HuH-7 (cell line): ENCODE results near the gene IL34.
"Not testable (repeated sequence)": the region's sequence is repeated elsewhere in the genome, so short reads cannot be mapped to it uniquely, and the experiment has no call there.

Source experiments
- DNase-seq: peaks from one replicate; pipeline ENCODE4 v3.0.0; 2011; ENCODE audit warnings: low spot score

The IL34 gene

DNA sequence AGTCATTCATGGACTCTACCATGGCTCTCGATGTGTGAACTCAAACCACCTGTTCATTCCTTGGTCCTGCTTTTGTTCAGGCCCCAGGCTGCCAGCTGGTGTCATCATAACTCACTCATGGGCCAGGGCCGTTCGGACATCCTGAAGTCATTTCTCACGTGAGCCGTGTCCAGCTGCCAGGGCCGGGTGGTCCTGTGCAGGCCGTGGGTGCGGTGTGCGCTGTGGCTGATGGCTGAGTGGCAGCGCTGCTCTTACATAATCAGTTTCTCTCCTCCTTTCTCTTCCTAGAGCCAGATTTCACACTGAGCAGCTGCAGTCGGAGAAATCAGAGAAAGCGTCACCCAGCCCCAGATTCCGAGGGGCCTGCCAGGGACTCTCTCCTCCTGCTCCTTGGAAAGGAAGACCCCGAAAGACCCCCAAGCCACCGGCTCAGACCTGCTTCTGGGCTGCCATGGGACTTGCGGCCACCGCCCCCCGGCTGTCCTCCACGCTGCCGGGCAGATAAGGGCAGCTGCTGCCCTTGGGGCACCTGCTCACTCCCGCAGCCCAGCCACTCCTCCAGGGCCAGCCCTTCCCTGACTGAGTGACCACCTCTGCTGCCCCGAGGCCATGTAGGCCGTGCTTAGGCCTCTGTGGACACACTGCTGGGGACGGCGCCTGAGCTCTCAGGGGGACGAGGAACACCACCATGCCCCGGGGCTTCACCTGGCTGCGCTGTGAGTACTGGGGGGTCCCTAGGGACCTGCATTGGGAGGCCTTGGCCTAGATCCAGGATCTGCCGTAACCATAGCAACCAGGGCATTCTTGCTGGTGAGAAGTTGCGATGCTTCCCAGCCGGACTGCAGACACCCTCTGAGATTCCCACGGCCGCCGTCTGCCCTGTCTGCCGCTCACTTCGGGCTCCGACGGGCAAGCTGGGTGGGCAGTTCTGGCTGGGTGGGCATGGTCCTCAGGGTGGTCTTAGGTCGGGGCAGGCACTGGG is at the start of gene IL34:
Gene IL34, plus strand, starts transcription at position 300 of the 982 bp plus-strand sequence. Its CDS starts 389 bp downstream, at position 689.
- no peak for DNase-seq

DNA sequence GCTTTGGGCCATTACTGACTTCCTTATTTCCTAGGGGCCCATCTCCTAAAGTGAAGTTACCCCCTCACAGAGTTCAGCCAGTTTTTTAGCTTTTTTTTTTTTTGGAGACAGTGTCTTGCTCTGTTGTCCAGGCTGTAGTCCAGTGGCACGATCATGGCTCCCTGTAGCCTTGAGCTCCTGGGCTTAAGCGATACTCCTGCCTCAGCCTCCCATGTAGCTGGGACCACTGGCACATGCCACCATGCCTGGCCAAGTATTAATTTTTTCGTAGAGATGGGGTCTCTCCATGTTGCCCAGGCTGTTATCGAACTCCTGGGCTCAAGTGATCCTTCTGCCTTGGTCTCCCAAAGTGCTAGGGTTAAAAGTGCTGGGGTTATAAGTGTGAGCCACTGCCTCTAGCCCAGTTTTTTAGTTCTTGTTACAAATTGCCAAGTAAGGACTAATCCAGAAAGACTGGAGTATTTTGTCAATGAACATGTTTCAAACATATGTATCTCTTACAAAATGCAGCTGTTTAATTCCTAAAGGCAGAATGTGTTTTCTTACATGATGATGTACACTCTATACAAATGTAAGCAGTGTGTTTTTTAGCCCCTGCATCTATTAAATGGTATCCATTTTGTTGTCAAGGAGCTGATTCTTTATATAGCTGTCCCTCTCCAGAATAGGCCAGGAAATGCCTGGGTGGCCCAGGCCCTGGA is 49.1 kb upstream of the IL34 start:
- no peak for DNase-seq

DNA sequence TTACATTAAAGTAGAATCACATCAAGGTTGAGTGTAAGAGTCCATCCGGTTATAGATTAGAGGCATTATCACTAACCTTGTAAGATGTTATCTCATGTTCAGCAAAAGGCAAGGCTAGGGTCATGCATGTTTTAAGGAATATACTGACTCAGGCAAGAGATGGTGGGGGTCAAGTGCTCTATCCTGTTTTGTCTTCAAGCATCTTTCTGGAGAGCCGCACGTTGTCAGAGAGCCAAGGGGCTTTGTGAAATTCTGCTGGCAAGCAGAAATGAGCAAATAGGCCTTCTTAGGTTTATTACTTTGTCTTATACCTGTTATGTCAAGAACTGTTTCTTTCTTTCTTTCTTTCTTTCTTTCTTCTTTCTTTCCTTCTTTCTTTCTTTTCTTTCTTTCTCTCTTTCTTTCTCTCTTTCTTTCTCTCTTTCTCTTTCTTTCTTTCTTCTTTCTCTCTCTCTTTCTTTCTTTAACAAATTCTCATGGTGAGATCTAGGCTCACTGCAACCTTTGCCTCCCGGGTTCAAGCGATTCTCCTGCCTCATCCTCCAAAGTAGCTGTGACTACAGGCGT is 47.3 kb upstream of the IL34 start:
- no peak for DNase-seq

DNA sequence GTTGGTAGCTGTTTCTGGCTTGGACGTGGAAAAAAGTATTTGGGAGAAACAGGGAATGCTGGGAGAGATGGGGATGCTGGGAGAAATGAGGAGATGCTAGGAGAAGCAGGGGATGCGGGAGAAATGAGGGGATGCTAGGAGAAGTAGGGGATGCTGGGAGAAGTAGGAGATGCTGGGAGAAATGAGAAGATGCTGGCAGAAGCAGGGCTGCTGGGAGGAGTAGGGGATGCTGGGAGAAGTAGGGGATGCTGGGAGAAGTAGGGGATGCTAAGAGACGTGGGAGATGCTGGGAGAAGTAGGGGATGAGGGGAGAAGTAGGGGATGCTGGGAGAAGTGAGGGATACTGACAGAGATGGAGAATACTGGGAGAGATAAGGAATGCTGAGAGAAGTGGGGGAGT is 45.6 kb upstream of the IL34 start:
- DNase-seq: no peak

DNA sequence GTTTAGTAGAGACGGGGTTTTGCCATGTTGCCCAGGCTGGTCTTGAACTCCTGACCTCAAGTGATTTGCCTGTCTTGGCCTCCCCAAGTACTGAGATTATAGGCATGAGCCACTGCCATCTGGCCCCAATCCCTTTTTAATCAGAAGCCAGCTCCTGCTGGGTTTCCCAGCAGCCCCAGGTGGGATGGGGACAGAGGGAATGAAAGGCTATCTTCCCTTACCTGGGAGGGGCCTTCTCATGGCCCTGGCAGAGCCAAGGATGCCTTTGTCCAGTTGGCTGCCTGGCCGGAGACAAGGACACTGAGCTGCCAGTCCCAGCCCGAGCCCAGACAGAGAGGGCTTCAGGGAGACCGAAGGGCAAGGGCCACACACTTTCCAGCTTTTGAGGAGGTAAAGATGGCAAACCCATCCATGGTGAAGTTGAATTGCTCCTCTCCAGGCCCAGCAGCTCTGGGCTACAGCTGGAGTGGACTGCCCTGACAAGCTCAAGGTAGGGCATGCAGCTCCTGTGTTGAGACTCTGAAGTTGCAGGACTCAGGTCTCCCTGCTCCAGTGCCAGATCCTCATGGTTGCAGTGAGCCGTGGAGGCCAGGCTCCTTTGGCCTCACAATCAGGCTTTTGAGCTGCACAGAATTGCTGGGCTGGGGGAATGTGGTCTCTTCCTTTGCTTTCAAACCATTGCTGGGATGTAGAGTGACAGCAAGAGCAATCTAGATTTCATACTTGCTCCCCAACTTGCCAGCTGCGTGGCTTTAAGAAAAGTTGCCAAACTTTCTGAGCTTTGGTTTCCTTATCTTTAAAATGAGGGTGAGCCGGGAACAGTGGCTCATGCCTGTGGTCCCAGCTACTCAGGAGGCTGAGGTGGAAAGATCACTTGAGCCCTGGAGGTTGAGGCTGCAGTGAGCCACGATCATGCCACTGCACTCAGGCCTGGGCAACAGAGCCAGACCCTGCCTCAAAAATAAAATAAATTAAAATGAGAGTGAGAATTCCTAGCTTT is 44.5 kb upstream of the IL34 start:
- no peak for DNase-seq

DNA sequence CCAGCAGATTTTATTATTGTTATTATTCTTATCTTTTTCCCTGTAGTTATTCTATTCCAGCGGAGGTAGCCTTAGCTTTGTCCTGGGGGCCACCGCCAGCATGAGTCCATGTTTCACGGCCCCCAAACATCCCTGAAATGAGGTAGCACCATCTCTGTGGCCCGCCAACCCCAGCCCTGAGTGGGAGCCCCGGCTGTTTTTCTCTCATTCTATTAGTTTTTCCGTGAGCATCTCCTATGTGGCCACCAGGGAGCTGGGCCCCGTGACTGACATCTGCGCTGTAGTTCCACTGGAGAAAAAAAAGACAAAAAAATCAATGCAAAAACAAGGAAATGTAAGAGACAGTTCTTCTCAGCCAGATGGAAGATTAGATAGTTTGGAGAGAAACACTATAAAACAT is 43.5 kb upstream of the IL34 start:
- DNase-seq: no peak

DNA sequence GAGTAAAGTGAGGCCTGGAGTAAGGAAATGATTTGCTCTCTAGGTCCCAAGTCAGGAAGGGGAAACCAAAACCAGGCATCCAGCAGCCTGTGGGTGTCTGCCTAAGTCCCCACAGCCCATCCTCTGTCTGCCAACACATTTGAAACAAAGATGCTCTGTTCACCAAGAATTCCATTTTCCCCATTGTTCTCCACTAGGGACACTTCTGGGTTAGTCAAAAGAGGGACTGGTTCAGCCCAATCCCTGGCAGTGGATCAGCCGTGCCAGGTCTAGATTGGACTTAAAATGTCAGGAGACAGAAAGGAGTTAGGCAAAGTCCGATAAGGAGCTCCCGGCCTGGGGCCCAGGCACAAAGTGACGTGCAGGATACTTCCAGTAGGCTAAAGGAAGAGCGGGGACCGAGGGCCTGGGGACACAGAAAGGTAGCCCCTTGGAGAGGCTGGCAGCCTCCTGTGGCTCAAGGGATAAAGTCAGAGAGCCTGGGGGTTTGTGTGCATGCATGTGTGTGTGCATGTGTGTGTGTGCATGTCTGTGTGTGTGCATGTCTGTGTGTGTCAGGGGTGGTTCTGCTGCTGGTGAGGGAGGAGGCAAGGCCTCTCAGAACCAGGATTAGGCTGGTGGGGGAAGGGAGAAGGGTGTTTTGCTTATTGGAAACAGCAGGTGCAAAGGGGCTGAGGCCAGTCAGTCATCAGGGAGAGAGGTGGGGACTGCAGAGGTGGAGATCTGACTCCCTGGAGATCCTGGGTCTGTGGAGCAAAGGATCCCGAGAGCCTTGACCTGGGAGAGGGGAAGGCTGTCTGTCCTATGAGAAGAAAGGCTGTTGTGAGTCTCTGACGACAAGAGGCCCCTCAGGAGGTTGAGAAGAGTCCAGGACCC is 41.7 kb upstream of the IL34 start:
- DNase-seq: no peak

DNA sequence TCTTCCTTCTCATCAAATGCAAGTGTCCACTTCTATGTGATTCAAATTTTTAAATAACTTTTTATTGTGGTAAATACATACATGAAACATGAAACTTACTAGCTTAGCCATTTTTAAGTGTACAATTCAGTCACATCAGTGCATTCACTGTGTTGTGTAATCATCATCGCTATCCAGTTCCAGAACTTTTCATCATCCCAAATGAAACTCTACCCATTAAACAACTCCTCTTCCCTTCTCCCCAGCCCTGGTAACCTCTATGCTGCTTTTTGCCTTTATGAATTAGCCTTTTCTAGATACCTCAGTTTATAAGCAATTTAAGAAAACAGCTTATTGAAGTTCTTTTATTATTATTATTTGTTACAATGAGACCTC is 41.1 kb upstream of the IL34 start:
- DNase-seq: no peak

DNA sequence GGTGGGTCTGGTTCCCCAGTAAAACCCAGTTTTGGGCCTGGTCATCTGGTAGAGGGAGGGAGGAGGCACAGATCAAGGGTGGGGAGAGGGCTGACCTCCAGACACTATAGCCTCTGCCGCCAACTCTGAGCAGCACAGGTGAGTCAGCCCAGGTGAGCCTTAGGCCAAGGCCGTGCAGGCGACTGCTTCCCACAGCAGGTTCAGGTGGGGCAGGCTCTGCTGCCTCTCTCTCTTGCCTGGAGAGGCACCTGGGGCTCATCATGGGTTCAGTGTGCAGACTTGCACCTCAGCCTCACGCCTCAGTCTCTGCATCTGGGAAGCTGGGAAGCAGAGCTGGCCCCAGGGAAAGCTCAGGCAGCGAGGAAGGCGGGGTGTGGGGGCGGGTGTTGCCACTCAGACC is 37.8 kb upstream of the IL34 start:
- DNase-seq: no peak

DNA sequence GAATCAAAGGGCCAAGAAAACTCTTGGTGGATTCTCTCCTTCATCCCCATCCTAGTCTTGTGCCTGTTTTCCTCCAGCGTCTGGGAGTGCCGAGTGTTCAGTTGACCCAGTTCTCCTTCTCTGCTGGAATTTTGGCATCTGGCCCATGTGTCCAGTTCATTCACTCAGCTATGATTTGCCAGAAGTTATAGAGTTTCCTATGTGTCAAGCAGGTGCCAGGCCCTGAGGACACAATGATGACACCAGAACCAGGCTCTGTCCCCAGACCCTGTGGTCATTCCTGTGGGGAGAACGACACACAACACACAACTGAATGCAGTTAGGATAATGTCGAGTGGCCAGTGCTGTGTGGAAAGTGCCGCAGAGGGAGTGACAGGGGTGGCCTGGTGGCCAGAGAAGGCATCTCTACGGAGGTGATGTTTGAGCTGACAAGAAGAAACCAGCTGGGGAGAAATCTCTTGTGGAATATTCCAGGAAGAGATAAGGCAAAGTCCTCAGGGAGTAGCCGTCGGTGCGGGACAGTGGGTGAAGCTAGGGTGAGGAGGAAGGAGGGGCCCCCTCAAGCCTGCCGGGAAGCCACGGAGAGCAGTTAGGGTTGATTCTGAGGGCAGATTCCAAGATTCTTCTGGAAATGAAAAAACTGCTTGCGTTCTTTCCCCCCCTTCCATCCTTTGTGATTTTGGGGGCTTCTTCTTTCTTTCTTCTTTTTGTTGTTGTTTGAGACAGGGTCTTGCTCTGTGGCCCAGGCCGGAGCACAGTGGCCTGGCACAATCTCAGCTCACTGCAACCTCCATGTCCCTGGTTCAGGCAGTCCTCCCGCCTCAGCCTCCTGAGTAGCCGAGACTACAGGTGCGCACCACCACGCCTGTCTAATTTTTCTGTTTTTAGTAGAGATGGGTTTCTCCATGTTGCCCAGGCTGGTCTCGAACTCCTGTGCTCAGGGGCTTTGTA is 35.8 kb upstream of the IL34 start:
- DNase-seq: no peak

DNA sequence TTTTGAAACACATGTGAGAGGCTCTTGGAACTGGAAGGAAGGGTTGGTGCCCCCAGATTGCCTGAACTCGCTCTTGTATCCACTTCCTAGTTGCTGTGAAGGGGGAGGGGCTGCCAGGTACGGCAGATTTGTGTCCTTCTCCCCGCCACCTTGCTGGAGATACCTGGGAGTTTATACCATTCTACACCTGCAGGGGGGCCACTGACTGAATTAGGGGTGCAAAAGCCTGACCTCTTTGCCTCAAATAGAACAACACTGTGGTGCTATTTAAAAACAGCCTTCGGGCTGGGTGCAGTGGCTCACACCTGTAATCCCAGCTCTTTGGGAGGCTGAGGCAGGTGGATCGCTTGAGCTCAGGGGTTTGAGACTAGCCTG is 35.1 kb upstream of the IL34 start:
- DNase-seq: no peak

DNA sequence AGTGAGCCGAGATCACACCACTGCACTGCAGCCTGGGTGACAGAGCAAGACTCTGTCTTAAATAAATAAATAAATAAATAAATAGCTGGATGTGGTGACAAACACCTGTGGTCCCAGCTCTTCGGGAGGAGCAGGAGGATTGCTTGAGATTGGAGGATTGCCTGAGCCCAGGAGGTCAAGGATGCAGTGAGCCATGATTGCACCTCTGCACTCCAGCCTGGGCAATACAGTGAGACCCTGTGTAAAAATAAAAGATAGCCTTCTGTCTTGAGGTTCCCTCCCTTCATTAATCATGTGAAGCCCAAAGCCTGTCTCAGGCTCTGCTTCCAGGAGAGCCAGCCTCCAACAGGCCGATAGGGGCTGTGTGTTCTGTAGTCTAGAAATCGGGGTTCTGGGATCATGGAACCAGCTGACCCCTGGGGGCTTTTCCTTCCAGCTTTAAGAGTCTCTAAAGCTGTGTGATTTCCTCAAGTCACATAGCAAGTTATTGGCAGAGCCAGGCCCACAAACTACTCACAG is 34.5 kb upstream of the IL34 start:
- DNase-seq: no peak

DNA sequence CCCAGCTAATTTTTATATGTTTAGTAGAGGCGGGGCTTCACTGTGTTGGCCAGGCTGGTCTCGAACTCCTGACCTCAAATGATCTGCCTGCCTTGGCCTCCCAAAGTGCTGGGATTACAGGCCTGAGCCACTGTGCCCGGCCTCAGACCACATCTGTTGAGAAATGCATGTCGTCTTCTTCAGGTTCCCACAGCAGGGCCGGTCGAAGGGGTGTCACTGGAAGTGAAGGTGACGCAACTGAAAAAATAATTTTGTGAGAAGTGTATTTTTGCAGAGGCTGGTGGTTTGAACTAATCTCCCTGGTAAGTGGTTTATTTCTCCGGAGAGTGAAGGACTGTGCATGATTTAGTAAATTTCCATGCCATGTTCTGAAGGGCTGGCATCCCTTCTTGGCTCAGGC is 33.4 kb upstream of the IL34 start:
- DNase-seq: no peak

DNA sequence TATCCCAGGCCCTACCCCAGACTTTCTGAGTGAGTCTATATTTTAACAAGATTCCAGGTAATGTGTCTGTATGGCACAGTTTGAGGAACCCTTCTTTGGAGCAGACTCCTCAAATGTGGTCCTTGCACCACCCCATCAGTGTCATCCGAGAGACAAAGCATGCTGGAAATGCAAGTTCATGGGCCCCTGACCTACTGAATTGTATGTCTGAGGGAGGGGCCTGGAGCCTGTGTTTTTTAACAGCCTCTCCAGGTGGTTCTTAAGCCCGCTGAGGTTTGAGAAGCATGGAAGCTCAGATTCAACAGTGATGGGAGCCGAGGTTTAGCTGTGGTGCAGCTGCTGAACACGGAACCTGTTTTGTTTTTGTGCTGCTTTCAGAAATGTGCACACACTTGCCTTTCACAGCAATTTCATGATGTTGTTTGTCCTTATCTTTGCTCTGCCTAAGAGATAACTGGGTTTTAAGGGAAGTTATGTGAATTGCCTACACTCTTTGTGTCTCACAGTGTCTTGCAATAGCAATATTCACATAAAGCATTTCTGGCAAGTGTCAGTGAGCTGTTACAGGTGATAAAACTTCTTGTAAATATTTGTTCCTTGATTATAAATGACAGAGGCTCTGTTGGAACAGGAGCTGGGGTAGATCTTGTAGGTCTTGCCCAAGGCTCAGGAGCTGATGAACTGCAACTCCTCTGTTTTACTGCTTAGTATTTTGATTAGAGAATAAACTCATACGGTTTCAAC is 32.0 kb upstream of the IL34 start:
- no peak for DNase-seq

DNA sequence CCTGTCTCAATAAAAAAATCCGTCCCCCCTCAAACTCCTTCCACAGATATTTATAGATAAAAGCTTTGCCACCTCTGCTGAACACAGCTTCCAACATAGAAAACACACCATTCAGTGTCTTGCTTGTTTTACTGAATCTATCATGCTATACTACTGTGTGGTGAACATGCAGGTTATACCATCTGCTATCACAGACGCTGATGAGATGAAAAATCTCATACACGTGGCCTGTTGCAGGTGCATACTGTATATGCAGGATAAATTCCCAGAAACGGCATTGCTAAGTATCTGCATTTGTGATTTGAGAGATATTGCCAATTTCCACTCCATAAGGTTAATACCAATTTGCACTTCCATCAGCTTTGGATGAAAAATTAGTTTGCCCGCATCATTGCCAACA is 30.4 kb upstream of the IL34 start:
- no peak for DNase-seq

DNA sequence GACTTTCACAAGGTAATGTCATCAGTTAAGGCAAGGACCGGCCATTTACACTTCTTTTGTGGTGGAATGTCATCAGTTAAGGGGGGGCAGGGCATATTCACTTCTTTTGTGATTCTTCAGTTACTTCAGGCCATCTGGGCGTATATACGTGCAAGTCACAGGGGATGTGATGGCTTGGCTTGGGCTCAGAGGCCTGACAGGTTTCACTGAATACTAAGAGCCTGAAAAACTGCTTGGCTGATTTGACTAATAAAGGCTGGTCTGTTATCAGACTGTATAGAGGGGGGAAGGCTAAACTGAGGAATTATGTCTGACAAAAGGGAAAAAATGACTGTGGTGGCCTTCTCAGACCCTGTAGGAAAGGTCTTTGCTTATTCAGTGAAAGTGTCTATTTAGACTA is 24.5 kb upstream of the IL34 start:
- not testable (repeated sequence) for DNase-seq

DNA sequence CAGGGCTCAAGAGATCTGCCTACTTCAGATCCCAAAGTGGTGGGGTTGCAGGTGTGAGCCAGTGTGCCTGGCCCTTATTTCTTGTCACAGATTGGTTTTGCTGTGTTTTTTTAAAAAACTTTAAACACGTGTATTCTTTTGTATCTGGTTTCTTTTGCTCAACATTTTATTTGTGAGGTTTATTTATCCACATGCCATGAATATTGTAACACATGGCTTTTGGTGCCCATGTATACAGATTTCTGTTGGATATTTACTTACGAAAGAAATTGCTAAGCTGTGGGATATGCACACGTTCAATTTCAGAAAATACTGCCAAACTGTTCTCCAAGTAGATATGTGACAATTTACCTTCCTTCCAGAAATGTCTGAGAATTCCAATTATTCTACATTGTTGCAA is 18.7 kb upstream of the IL34 start:
- no peak for DNase-seq

DNA sequence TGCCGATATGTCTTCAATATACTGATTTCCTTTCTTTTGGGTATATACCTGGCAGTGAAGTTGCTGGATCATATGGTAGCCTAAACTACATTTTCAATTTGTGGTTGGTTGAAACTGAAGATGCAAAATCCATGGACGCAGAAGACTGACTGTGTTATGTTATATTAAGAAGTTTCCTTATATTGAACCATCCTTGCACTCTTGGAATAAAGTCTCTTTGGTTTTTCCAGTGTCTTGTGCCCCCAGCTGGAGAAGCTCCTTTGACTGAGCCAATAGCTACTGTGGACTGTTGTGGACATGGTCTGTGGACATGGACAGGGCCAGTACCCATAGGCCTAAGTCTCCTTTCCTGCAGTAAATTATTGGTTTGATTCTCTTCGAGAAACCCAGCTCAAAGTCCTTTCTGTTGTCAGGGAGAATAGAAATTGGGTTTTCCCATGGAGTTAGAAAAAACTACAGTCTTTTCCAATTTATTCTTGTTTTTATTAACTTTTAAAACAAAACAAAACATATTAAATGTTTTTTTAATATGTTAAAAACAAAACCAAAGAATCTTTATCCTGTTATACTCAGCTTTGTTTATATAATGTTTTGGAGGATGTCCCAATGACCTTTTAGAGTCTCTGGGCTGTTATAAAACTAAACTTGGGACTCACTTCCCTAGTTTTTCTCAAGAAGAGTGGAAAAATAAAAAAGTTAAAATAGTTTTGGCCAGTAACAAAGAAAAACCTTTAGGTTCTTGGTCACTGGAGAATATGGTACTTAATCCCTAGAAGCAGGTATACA is 15.2 kb upstream of the IL34 start:
- DNase-seq: no peak
